GM12878 (cell line): ENCODE measurements around the gene CDC42EP3. TPM values are rescaled to one million over a fixed set of nuclear protein-coding genes. Genes with fewer than 3 reads are reported as not detected.

Experiments used
- ATAC-seq: fragments of 200-7000 bp; cut with Tn5 transposase; 3 replicates; pipeline ENCODE4 v1.9.1; 2020; ENCODE audit warnings: mild to moderate bottlenecking, moderate library complexity
- BruUV-seq: library from RNA; stranded (reverse); fragments of 400-500 nt; replicated peaks from 2 replicates; lab custom pipeline; 2021; lab: Mats Ljungman, UMichigan
- CTCF ChIA-PET: fragments of 300-600 bp; sonication (Branson Sonifier 250); formaldehyde crosslinking; extraction: SDS; loops from one replicate; lab custom pipeline; 2021; ENCODE audit warnings: inconsistent platforms; lab: Yijun Ruan, JAX
- POLR2A ChIA-PET: fragments of 350-600 bp; formaldehyde crosslinking; extraction: SDS; loops from one replicate; lab custom pipeline; 2021; ENCODE audit warnings: inconsistent platforms; lab: Charles Lee
- RAD21 ChIA-PET: fragments of 300-600 bp; sonication (Branson Sonifier 250); formaldehyde crosslinking; loops from one replicate; lab custom pipeline; 2023; ENCODE audit warnings: antibody characterized with exemption; ENCODE audit not compliant: unreplicated experiment; lab: Charles Lee
- SMC1A ChIA-PET: fragments of 300-600 bp; sonication (Branson Sonifier 250); formaldehyde crosslinking; loops from one replicate; lab custom pipeline; 2023; ENCODE audit not compliant: unreplicated experiment, uncharacterized antibody; lab: Charles Lee
- DNase-seq: peaks from one replicate; pipeline ENCODE4 v3.0.0-alpha.2; 2011; ENCODE audit warnings: low read depth, low spot score
- FAIRE-seq: peaks from 3 replicates; lab custom pipeline; 2011; peaks lifted over from hg19 to GRCh38; lab: Jason Lieb, UNC
- H2AFZ ChIP-seq: 2 replicates; pipeline ENCODE4 v1.6.0; 2011; ENCODE audit warnings: low read depth, low read length, control low read depth; ENCODE audit not compliant: control insufficient read depth
- H3K27ac ChIP-seq: 2 replicates; pipeline ENCODE4 v1.5.1; 2011; ENCODE audit warnings: control low read depth; ENCODE audit not compliant: control insufficient read depth, insufficient read depth
- H3K27me3 ChIP-seq, 2 experiments: replicated peaks in 1 of 2; 2 replicates each; pipeline versions ENCODE4 v1.6.0 to v1.6.1; 2011; ENCODE audit warnings: low read length in 1 of 2; ENCODE audit not compliant: control insufficient read depth in 2 of 2, insufficient read depth in 2 of 2
- H3K36me3 ChIP-seq, 2 experiments: 2 replicates each; pipeline ENCODE4 v1.5.1; 2011; ENCODE audit warnings: low read length in 1 of 2; ENCODE audit not compliant: control insufficient read depth in 2 of 2, insufficient read depth in 2 of 2
- H3K4me1 ChIP-seq: 2 replicates; pipeline ENCODE4 v1.6.1; 2011; ENCODE audit warnings: mild to moderate bottlenecking, low read length, moderate library complexity, mixed read lengths; ENCODE audit not compliant: control insufficient read depth, insufficient read depth
- H3K4me2 ChIP-seq: 2 replicates; pipeline ENCODE4 v1.6.0; 2011; ENCODE audit warnings: control low read depth; ENCODE audit not compliant: control insufficient read depth, insufficient read depth
- H3K4me3 ChIP-seq: fragments of 200-600 bp; sonication (generic); 2 replicates; pipeline ENCODE4 v1.5.1; 2016
- H3K79me2 ChIP-seq: 2 replicates; pipeline ENCODE4 v1.6.0; 2011; ENCODE audit warnings: low read length; ENCODE audit not compliant: control insufficient read depth, insufficient read depth
- H3K9ac ChIP-seq: 2 replicates; pipeline ENCODE4 v1.8.0; 2011; ENCODE audit warnings: low read length, control low read depth, mixed read lengths; ENCODE audit not compliant: control insufficient read depth, insufficient read depth
- H3K9me3 ChIP-seq: replicated peaks from 3 replicates; pipeline ENCODE4 v1.5.1; 2011; ENCODE audit warnings: mild to moderate bottlenecking, low read length; ENCODE audit not compliant: control insufficient read depth, insufficient read depth
- H4K20me1 ChIP-seq: 2 replicates; pipeline ENCODE4 v1.6.0; 2011; ENCODE audit not compliant: control insufficient read depth, insufficient read depth
- BMI1 ChIP-seq: fragments of 450-650 bp; IDR thresholded peaks from 2 replicates; pipeline ENCODE4 v1.6.1; 2016; ENCODE audit warnings: mild to moderate bottlenecking, moderate library complexity, borderline replicate concordance
- BRCA1 ChIP-seq: IDR thresholded peaks from 2 replicates; pipeline ENCODE4 v1.6.1; 2011; ENCODE audit warnings: low read depth, low read length, improper control_type of control experiment
- CBX5 ChIP-seq: sonication (generic); IDR thresholded peaks from 2 replicates; pipeline ENCODE4 v1.6.1; 2016; ENCODE audit warnings: low read depth, moderate library complexity, mild to moderate bottlenecking, inconsistent platforms
- ESRRA ChIP-seq: IDR thresholded peaks from 2 replicates; pipeline ENCODE4 v1.6.1; 2012; ENCODE audit warnings: mild to moderate bottlenecking, low read length, improper control_type of control experiment
- HDAC2 ChIP-seq: fragments of 200-600 bp; sonication (generic); IDR thresholded peaks from 2 replicates; pipeline ENCODE4 v1.6.1; 2017
- LARP7 ChIP-seq: fragments of 450-650 bp; IDR thresholded peaks from 2 replicates; pipeline ENCODE4 v1.6.1; 2017; ENCODE audit warnings: mild to moderate bottlenecking
- PAX5 ChIP-seq: IDR thresholded peaks from 2 replicates; pipeline ENCODE4 v1.6.1; 2011; ENCODE audit warnings: low read depth, low read length, borderline replicate concordance
- PML ChIP-seq: IDR thresholded peaks from 2 replicates; pipeline ENCODE4 v1.6.1; 2012; ENCODE audit warnings: low read length, inconsistent platforms
- POLR2AphosphoS2 ChIP-seq: IDR thresholded peaks from 2 replicates; pipeline ENCODE4 v1.6.1; 2011; ENCODE audit warnings: low read depth, mild to moderate bottlenecking, low read length, improper control_type of control experiment, moderate library complexity
- PRDM15 ChIP-seq: fragments of 450-650 bp; formaldehyde crosslinking; IDR thresholded peaks from 2 replicates; pipeline ENCODE4 v1.4.0; 2020; ENCODE audit warnings: mild to moderate bottlenecking, moderate library complexity
- SMARCA5 ChIP-seq: fragments of 450-650 bp; IDR thresholded peaks from 2 replicates; pipeline ENCODE4 v1.6.1; 2017; ENCODE audit warnings: mild to moderate bottlenecking
- YBX1 ChIP-seq: fragments of 450-650 bp; IDR thresholded peaks from 2 replicates; pipeline ENCODE4 v1.6.1; 2016; ENCODE audit warnings: antibody characterized with exemption
- WGBS: methylation state at CpG from one replicate; pipeline ENCODE4 v1.1.6; 2016; ENCODE audit warnings: low lambda C conversion rate; ENCODE audit not compliant: insufficient replicate concordance, insufficient coverage; ENCODE audit errors: missing lambda C conversion rate; 5-methylcytosine and 5-hydroxymethylcytosine counted together
- in situ Hi-C: fragments of 300-500 bp; cut with MboI; formaldehyde crosslinking; loops from 9 replicates; pipeline ENCODE4 v1.14.3; 2018; ENCODE audit warnings: mixed read lengths
- intact Hi-C: fragments of 100-400 bp; cut with micrococcal nuclease; formaldehyde crosslinking; loops from one replicate; pipeline ENCODE4 v1.14.2; 2022; ENCODE audit not compliant: unreplicated experiment
- polyA plus RNA-seq, 11 experiments: library from polyadenylated mRNA; depleted of rRNA in 4 of 11; unstranded in 6 of 11; stranded (reverse) in 5 of 11; fragments of >200 nt; fragmentation: Nextera tagmentation in 4 of 11; fragmentation: Illumina TruSeq in 1 of 11; extraction: Ambion mirVana in 4 of 11; extraction: Trizol in 1 of 11; gene quantifications; 1 replicate in 1 of 11; 2 replicates in 10 of 11; pipeline versions ENCODE4 v1.2.1 to v1.2.3, GENCODE V29; 2011 to 2016; ENCODE audit warnings: inconsistent platforms in 2 of 11, missing spikeins in 2 of 11, low read depth in 1 of 11
- total RNA-seq, 4 experiments: library from RNA; depleted of rRNA in 3 of 4; stranded (reverse); fragments of >200 nt in 3 of 4; fragmentation: Illumina TruSeq in 1 of 4; extraction: Trizol in 1 of 4; gene quantifications; 2 replicates each; pipeline versions ENCODE4 v1.2.1 to v1.2.3, GENCODE V29; 2013 to 2021
- TF ChIP-seq, protein P1 (sequence below): IDR thresholded peaks from 2 replicates; pipeline ENCODE4 v1.6.1; 2012; ENCODE audit warnings: low read depth, low read length, improper control_type of control experiment
- TF ChIP-seq, protein P2 (sequence below): fragments of 450-650 bp; IDR thresholded peaks from 2 replicates; pipeline ENCODE4 v1.6.1; 2017; ENCODE audit warnings: borderline replicate concordance

Gene CDC42EP3
- total and polyA plus RNA-seq, 10 of the 15 experiments (the other 5 are each of a cell fraction or from before 2014, with no cell fraction given): 11.8 to 86.9 (median 52.9) TPM

DNA sequence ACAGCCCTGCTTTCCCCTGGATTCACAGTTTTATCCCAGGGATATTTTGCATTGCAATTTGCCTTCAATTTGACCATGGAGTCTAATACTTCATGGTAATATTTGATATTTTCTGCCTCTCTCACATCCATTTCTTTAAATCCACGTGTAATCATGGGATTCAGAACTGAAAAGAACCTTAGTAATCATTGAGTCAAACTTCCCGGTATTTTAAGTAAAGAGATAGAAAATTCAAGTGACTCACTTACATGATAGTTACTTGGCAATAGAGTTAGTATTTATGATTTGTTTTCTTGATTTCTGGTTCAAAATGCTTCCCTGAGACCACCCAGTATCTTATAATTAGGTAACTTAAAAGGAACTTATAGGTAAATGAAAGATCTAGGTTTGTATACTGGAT lies 33.7 kb upstream of the CDC42EP3 start:
- FAIRE-seq (no peak), ATAC-seq (no peak), DNase-seq (no peak)
- no TSS peak for BruUV-seq
- Histone ChIP-seq H3K4me1 (peaks cover 14% of the 10 kb centered on the region), H3K9ac (no peak overlapping the region), H3K27me3 (no peaks in the 10 kb centered on the region), H3K27ac (no peak overlapping the region), H3K4me3 (no peak overlapping the region), H2AFZ (no peak overlapping the region), H3K79me2 (no peaks in the 10 kb centered on the region), H3K4me2 (no peak overlapping the region), H3K36me3 (no peaks in the 10 kb centered on the region), H3K9me3 (no peaks in the 10 kb centered on the region), H4K20me1 (no peaks in the 10 kb centered on the region)
- ChIA-PET RAD21 (no interaction called here), POLR2A (no interaction called here), CTCF (interaction anchor here (0.9 kb wide), 1 partner anchor 12 kb away, joined by 3 read pairs; no protein-coding TSS in a partner anchor), SMC1A (no interaction called here)
- in situ Hi-C loops (no loop called here), intact Hi-C loops (no loop called here)
- TF ChIP-seq SMARCA5 (no peak), CBX5 (no peak), BRCA1 (no peak), PRDM15 (CRISPR knock-in tag) (no peak), HDAC2 (no peak), PML (no peak), BMI1 (no peak), ESRRA (no peak), POLR2AphosphoS2 (no peak), YBX1 (no peak), LARP7 (no peak), PAX5 (no peak)
- TF ChIP-seq, protein P1, sequence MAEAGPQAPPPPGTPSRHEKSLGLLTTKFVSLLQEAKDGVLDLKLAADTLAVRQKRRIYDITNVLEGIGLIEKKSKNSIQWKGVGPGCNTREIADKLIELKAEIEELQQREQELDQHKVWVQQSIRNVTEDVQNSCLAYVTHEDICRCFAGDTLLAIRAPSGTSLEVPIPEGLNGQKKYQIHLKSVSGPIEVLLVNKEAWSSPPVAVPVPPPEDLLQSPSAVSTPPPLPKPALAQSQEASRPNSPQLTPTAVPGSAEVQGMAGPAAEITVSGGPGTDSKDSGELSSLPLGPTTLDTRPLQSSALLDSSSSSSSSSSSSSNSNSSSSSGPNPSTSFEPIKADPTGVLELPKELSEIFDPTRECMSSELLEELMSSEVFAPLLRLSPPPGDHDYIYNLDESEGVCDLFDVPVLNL: no peak
- TF ChIP-seq, protein P2, sequence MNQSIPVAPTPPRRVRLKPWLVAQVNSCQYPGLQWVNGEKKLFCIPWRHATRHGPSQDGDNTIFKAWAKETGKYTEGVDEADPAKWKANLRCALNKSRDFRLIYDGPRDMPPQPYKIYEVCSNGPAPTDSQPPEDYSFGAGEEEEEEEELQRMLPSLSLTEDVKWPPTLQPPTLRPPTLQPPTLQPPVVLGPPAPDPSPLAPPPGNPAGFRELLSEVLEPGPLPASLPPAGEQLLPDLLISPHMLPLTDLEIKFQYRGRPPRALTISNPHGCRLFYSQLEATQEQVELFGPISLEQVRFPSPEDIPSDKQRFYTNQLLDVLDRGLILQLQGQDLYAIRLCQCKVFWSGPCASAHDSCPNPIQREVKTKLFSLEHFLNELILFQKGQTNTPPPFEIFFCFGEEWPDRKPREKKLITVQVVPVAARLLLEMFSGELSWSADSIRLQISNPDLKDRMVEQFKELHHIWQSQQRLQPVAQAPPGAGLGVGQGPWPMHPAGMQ: no peak
- WGBS: 48% methylated on average over 2 of the region's 2 CpGs
